Measurements from ENCODE around the gene HCLS1. TPM values are rescaled to one million over a fixed set of nuclear protein-coding genes. Genes with fewer than 3 reads are reported as not detected.
A peak's percentile ranks its signal among the peaks of the same experiment; 100 is the strongest.
"Not testable (repeated sequence)": the region's sequence is repeated elsewhere in the genome, so short reads cannot be mapped to it uniquely, and the experiment has no call there.

Gene HCLS1
- total and polyA plus RNA-seq, 2 experiments from 2014 or later: 0.11 to 0.57 TPM

GRCh38 chr3:121619691-121620090 lies 41.0 kb downstream of the HCLS1 start:
- H3K36me3 ChIP-seq: no peaks in the 10 kb centered on the region
- TF ChIP-seq, protein P1, sequence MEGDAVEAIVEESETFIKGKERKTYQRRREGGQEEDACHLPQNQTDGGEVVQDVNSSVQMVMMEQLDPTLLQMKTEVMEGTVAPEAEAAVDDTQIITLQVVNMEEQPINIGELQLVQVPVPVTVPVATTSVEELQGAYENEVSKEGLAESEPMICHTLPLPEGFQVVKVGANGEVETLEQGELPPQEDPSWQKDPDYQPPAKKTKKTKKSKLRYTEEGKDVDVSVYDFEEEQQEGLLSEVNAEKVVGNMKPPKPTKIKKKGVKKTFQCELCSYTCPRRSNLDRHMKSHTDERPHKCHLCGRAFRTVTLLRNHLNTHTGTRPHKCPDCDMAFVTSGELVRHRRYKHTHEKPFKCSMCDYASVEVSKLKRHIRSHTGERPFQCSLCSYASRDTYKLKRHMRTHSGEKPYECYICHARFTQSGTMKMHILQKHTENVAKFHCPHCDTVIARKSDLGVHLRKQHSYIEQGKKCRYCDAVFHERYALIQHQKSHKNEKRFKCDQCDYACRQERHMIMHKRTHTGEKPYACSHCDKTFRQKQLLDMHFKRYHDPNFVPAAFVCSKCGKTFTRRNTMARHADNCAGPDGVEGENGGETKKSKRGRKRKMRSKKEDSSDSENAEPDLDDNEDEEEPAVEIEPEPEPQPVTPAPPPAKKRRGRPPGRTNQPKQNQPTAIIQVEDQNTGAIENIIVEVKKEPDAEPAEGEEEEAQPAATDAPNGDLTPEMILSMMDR (IDR thresholded peaks at IDR 0.05; ENCODE audit: low read depth, low read length): no peak
- H3K27me3 ChIP-seq: no peaks in the 10 kb centered on the region
- H3K9me3 ChIP-seq (ENCODE audit: low read depth): no peaks in the 10 kb centered on the region
- no peak for DNase-seq (ENCODE audit: low read depth in 1 of 2, low spot score in 1 of 2)
- H3K27ac ChIP-seq: no peak overlapping the region
- no peak overlapping the region for H3K4me3 ChIP-seq
- H3K4me1 ChIP-seq (ENCODE audit: low read depth): peaks cover 5% of the 10 kb centered on the region

DNA sequence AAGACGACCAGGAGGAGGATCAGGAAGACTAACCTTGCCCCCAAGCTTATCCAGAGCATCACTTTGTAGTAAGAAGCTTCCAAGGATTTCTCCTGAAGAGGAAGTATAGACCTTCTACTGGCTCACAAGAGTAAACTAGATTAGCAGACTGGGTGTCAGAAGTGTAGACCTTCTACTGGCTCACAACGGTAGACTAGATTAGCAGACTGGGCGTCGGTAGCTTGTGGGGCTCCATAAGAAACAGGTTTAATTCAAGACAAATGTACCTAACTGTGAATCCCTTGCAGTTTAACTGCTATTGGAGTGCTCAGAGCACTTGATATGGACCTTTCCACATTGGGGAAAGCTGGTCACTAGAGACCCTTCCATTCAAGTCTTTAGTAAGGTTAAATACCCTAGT lies 54.6 kb downstream of the HCLS1 start:
- TF ChIP-seq, protein P1 (IDR thresholded peaks at IDR 0.05; ENCODE audit: low read depth, low read length): no peak
- Histone ChIP-seq H3K4me3 (no peak overlapping the region), H3K27ac (no peak overlapping the region), H3K9me3 (ENCODE audit: low read depth) (no peaks in the 10 kb centered on the region), H3K27me3 (no peaks in the 10 kb centered on the region), H3K36me3 (no peaks in the 10 kb centered on the region), H3K4me1 (ENCODE audit: low read depth) (peaks cover 33% of the 10 kb centered on the region)
- no peak for DNase-seq (ENCODE audit: low read depth in 1 of 2, low spot score in 1 of 2)

- no peak for DNase-seq (ENCODE audit: low read depth in 1 of 2, low spot score in 1 of 2)
- H3K36me3 ChIP-seq: no peaks in the 10 kb centered on the region
- H3K4me3 ChIP-seq: no peak overlapping the region
- TF ChIP-seq, protein P1 (IDR thresholded peaks at IDR 0.05; ENCODE audit: low read depth, low read length): no peak
- H3K27me3 ChIP-seq: no peaks in the 10 kb centered on the region
- no peaks in the 10 kb centered on the region for H3K9me3 ChIP-seq (ENCODE audit: low read depth)
- peaks cover 39% of the 10 kb centered on the region for H3K4me1 ChIP-seq (ENCODE audit: low read depth)
- H3K27ac ChIP-seq: no peak overlapping the region
These were observed 55.9 kb downstream of the HCLS1 start for GRCh38 chr3:121604759-121605158.

- TF ChIP-seq, protein P1 (IDR thresholded peaks at IDR 0.05; ENCODE audit: low read depth, low read length): no peak
- no peak overlapping the region for H3K4me3 ChIP-seq
- H3K9me3 ChIP-seq (ENCODE audit: low read depth): no peaks in the 10 kb centered on the region
- peaks cover 39% of the 10 kb centered on the region for H3K4me1 ChIP-seq (ENCODE audit: low read depth)
- DNase-seq (ENCODE audit: low read depth in 1 of 2, low spot score in 1 of 2): peak; percentile 4 to 86
- H3K27ac ChIP-seq: peak overlapping the region; percentile 75
- H3K27me3 ChIP-seq: no peaks in the 10 kb centered on the region
- H3K36me3 ChIP-seq: no peaks in the 10 kb centered on the region
These were observed 59.4 kb downstream of the HCLS1 start for GRCh38 chr3:121601212-121601812.

DNA sequence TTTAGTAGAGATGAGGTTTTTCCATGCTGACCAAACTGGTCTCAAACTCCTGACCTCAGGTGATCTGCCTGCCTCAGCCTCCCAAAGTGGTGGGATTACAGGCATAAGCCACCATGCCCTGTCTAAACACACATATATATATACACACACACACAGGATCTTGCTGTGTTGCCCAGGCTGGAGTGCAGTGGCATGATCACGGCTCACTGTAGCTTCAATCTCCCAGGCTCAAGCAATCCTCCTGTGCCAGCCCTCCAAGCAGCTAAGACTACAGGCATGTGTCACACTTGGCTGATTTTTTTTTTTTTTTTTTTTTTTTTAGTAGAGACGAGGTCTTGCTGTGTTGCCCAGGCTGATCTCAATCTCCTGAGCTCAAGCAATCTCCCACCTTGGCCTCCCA lies 60.8 kb downstream of the HCLS1 start:
- not testable (repeated sequence) for H3K9me3 ChIP-seq (ENCODE audit: low read depth); H3K36me3 ChIP-seq
- peaks cover 53% of the 10 kb centered on the region for H3K4me1 ChIP-seq (ENCODE audit: low read depth)

DNA sequence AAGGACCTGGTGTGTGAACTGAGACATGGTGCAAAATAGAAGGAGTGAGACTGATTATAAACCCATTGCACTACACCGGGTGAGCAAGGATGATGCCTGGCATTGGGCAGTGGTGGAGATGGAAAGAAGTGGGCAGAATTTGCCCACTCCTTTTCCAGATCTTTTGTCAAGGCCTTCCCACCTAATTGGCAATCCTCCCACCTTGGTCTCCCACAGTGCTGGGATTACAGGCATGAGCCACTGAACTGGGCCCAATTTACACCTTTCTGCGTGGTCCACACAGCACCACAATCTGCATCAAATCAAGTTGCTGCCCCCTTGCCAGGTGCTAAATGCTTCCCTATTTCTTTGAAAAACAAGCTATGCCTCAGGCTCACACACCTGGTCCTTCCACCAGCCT lies 62.1 kb downstream of the HCLS1 start:
- Histone ChIP-seq H3K4me1 (ENCODE audit: low read depth) (peaks cover 60% of the 10 kb centered on the region), H3K27me3 (no peaks in the 10 kb centered on the region), H3K9me3 (ENCODE audit: low read depth) (no peaks in the 10 kb centered on the region), H3K36me3 (no peaks in the 10 kb centered on the region), H3K4me3 (no peak overlapping the region), H3K27ac (no peak overlapping the region)
- DNase-seq (ENCODE audit: low read depth in 1 of 2, low spot score in 1 of 2): no peak
- TF ChIP-seq, protein P1 (IDR thresholded peaks at IDR 0.05; ENCODE audit: low read depth, low read length): no peak

More for the DNA sequence above, 60.8 kb downstream of the HCLS1 start:
- not testable (repeated sequence) for H3K27ac ChIP-seq; DNase-seq (ENCODE audit: low read depth in 1 of 2, low spot score in 1 of 2); H3K27me3 ChIP-seq; H3K4me3 ChIP-seq

All from cardiac muscle cell (in vitro differentiated cells and primary cell).